OCI-M2 (cell line): ENCODE data around the gene PCSK1N.
"Not testable (repeated sequence)": the region's sequence is repeated elsewhere in the genome, so short reads cannot be mapped to it uniquely, and the experiment has no call there.

Source experiments
- DNase-seq: peaks from one replicate; lab custom pipeline; 2025; ENCODE audit not compliant: unreplicated experiment; lab: John Stamatoyannopoulos, UW

PCSK1N gene

GRCh38 chrX:48824066-48824465, 11.3 kb downstream of the PCSK1N start:
- DNase-seq, result no peak

DNA sequence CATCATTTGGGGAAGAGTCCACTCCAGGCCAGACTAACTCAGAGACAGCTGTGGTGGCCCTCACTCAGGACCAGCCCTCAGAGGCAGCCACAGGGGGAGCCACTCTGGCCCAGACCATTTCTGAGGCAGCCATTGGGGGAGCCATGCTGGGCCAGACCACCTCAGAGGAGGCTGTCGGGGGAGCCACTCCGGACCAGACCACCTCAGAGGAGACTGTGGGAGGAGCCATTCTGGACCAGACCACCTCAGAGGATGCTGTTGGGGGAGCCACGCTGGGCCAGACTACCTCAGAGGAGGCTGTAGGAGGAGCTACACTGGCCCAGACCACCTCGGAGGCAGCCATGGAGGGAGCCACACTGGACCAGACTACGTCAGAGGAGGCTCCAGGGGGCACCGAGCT, 12.4 kb downstream of the PCSK1N start:
- DNase-seq, result no peak

DNA sequence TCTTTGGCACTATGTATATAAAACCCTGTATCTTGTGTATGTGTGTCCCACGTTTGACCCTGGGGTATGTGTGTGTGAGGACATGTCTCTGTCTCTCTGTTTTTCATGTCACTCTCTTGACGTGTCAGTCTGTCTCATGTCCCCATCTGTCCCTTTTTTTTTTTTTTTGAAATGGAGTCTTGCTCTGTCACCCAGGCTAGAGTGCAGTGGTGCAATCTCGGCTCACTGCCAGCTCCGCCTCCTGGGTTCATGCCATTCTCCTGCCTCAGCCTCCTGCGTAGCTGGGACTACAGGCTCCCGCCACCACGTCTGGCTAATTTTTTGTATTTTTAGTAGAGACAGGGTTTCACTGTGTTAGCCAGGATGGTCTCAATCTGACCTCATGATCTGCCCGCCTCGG, 16.0 kb downstream of the PCSK1N start:
- DNase-seq, result not testable (repeated sequence)

GRCh38 chrX:48818866-48819265, 16.5 kb downstream of the PCSK1N start:
- DNase-seq, result no peak

DNA sequence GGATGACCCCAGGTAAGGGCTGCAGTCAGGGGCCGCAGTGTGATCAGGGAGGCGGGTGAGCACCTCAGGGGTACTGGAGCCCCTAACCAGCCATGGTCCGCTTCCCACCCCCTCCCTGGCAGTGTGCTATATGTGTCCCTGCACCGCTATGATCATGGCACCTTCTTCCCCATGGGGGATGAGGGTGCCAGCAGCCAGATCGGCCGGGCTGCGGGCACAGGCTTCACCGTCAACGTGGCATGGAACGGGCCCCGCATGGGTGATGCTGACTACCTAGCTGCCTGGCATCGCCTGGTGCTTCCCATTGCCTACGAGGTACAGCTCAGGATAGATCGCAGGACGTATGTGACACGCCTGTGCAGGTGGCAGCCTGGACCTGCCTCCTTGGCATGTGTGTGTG, 17.3 kb downstream of the PCSK1N start:
- DNase-seq, result no peak

- DNase-seq, result no peak
Observed at GRCh38 chrX:48816014-48816810, 19.2 kb downstream of the PCSK1N start.

DNA sequence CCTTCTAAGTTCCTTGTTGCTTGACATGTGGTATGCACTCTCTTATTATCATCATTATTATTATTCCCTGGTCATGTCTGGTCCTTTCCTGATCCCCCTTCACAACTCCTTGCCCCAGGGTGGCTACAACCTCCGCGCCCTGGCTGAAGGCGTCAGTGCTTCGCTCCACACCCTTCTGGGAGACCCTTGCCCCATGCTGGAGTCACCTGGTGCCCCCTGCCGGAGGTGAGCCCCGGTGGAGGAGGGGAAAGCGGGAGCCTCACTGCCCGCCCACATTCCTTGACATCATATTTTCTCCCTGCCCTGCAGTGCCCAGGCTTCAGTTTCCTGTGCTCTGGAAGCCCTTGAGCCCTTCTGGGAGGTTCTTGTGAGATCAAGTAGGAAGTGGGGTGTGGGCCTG, 20.1 kb downstream of the PCSK1N start:
- DNase-seq, result no peak

DNA sequence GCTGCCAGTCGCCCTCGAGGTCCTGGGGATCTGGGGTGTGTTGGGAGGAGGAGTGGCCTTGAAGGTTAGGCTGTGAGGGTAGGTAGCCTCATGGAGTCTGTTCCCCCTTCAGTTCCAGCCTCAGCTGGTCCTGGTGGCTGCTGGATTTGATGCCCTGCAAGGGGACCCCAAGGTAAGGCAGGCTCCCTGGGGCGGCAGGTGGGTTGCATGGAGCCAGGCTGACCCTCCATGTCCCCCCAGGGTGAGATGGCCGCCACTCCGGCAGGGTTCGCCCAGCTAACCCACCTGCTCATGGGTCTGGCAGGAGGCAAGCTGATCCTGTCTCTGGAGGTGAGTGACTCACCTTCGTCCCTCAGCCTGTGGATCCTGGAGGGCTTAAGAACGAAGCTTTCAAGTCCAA, 20.7 kb downstream of the PCSK1N start:
- no peak for DNase-seq

DNA sequence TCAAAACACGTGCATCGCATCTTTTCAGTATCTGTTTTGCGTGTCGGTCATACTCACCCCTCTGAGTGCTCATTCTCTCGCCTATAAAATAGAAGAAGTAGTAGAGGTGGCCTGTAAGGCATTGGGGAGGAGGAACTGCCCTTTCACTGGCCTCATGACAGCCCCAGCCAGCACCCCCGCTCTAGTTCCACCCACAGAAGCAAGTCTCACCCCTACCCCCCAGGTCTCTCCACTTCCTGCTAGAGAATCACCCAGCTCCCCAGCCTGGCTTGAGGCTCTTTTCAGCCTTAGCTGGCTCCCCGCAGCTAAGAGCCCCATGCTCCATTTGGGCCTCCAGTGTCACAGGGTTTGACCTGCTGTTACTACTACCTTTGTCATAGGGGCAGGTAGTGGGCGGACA, 21.8 kb downstream of the PCSK1N start:
- no peak for DNase-seq

DNA sequence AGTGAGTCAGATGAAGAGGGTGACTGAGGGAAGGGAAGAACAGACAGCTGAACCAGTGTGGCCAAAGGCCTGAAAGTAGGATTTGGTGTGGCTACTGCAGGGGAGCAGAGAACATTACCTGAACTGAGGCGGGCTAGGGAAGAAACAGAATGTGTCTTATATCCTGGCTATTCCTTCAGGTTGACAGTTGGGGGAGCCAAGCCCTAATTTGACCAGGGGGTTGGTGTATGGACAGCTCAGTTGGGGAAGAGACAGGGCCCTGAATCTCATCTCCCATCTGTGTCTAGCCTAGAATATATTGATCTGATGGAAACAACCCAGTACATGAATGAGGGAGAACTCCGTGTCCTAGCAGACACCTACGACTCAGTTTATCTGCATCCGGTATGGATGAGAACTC, 29.3 kb downstream of the PCSK1N start:
- DNase-seq, result no peak

DNA sequence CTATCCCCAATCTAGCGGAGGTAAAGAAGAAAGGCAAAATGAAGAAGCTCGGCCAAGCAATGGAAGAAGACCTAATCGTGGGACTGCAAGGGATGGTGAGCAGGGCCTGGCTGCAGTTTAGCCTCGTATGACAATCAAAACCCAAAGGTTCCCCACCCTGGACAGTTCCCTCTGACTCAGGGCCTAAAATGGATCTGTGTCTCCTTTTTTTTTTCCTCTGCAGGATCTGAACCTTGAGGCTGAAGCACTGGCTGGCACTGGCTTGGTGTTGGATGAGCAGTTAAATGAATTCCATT, 32.6 kb downstream of the PCSK1N start:
- no peak for DNase-seq

- peak; percentile 75 for DNase-seq
Observed at GRCh38 chrX:48802089-48802904, 33.1 kb downstream of the PCSK1N start.

DNA sequence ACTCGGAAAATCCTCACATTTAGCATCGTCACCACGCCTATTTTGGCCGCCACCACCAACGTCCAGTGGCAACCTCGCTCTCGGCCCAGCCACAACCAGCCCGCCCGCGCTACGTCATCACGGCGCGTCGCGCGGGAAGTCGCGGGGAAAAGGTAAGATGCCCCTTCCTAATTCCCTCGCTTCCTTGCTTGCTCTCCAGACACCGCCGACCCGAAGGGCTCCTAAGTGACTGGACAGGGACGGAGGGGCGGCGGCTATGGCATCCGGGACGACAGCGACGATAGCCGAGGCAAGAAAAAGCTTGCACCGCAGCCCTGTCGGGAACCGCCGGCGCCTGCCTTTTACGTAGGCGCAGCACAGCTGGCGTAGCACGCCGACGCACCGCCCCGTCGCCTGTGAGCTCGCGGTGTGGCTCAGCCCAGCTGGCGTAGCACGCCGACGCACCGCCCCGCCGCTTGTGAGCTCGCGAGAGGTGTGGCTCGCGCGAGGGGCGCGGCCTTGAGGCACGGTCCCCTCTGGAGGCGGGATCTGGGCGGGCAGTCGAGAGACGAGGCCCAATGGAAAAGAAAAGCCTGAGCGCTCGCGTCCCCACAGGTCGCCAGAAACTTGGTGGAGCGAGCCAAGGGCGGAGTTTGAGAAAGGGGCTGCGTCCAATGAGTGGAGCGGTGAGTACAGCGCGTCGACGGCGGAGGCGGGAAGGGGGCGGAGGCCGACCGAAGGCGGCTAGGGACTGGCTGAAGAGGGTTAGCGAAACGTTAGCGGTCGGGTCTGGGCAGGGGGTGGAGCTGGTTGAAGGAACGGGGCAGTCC, 33.9 kb downstream of the PCSK1N start, which contains the start of gene HDAC6:
Gene HDAC6, plus strand, starts transcription at position 788 of the 809 bp plus-strand sequence. CDS start 626 bp downstream, outside the sequence.
- DNase-seq, result peak; percentile 93

DNA sequence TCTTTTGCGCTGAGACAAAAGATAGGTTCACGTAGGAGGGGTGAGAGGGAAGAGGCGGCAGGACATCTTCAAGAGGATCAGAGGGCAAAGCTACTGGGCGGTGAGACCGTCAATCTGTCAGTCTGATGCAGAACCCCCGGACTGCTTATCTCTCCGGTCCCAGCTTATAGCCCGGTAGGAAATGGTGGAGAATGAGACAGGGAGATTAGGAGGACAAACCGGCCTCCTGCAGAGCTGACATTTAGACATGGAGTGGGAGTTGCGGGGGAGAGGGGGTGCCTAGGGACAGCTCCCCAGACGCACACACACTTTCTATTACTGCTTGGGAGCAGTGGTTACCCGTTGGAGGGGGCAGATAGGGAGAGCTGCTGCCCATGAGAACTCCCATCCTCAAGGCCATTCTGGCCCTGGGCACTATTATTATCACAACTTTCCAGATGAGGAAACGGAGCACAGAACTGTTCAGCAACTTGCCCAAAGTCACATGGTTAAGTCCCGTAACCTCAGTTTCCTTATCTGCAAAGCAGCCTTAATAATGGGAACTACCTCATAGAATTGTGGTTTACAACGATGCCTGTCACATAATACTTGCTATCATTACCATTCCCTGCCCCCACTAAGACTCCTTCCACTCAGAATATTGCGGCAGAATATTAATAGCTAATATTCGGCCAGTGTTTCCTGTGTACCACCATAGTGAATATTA, 34.7 kb downstream of the PCSK1N start:
- peak; percentile 85 for DNase-seq

GRCh38 chrX:48798318-48798717, 37.1 kb downstream of the PCSK1N start:
- DNase-seq, result no peak

DNA sequence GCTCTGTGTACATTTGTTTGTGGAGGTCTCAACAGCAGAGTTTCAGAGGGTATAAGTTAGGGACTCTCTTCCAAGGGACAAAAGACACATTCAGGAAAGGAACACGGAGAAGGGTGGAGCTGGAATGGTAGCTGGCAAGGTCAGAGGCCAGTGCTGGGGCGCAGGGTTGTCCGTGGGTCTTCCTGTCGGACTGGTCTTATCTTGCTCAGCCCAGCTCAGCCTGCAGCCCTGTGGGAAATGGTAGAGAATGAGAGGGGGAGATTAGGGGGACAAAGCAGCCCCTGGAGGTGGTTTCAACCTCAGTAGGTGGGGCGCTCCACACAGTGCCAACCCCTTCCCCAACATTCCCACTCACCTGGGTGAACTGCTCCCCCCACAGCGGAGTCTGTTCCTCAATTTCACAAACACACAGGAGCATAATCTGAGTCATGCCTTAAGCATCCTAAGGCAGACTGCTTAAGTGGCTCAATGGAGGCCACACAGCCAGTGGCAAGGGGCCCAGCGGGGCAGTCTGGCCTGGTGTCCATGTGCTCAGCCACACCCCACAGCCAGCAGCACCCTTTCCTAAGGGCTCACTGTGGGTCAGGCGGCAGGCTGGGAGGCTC, 40.4 kb downstream of the PCSK1N start:
- DNase-seq, result peak; percentile 64

DNA sequence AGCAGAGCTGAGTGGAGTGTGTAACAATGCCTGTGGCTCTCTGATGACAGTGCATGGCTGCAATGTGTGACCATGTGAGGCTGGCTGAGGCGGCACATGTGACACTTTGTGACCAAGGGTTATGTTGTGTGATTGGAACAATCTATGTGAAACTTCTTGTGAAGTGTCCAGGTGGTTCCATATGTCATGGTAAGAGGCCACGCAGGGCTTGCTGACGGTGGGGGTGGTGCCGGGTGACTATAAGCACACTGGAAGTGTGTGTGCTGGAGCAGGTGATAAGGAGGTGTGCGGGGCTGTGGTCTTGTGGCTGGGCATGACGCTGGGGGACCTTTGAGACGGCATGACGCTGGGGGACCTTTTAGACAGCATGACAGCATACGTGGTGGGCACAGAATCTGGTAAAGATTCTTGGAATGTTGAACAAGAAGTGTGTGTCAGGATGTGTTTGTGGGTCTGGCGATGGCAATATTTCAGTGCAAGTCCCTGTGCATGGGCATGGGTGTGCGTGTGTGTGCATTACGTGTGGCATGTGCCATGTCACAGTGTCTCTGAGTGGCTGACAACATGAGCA, 41.0 kb downstream of the PCSK1N start:
- no peak for DNase-seq

DNA sequence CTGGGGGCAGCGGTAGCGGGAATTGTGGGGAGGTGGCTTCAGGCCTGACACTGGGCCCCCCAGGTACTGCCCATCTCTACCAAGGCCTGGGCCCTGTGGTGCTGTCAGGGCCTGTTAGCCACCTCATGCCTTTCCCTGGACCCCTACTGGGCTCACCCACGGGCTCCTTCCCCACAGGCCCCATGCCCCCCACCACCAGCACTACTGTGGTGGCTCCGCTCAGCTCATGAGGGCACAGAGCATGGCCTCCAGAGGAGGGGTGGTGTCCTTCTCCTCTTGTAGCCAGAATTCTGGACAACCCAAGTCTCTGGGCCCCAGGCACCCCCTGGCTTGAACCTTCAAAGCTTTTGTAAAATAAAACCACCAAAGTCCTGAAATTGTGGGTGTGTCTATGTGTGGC, 41.5 kb downstream of the PCSK1N start:
- DNase-seq, result no peak

GRCh38 chrX:48792219-48792618, 43.2 kb downstream of the PCSK1N start:
- no peak for DNase-seq
